ENCODE data around the gene DPY30. TPM values are rescaled to one million over a fixed set of nuclear protein-coding genes. Genes with fewer than 3 reads are reported as not detected.

The DPY30 gene
- total and polyA plus RNA-seq, 2 donors from 2014 or later, result 59.2 to 128 TPM

- intact Hi-C loops (cut with DNase I), result no loop called here
- FAIRE-seq (no peak), DNase-seq (no peak)
- H3K9ac ChIP-seq (ENCODE audit: low read length in 3 of 3), result no peak overlapping the region
- H3K27me3 ChIP-seq (ENCODE audit: control insufficient read depth, insufficient read depth, low read length), result no peaks in the 10 kb centered on the region
- no peaks in the 10 kb centered on the region for H3K9me3 ChIP-seq (ENCODE audit: control insufficient read depth in 2 of 3, insufficient read depth in 1 of 3, low read length in 3 of 3)
- H3K36me3 ChIP-seq (ENCODE audit: control insufficient read depth in 2 of 3, insufficient read depth in 3 of 3, low read length in 3 of 3), result no peaks in the 10 kb centered on the region
- H3K4me1 ChIP-seq (ENCODE audit: control insufficient read depth in 2 of 3, insufficient read depth in 2 of 3, low read depth in 1 of 3, low read length in 3 of 3), result no peaks in the 10 kb centered on the region
- TF ChIP-seq, protein P1, sequence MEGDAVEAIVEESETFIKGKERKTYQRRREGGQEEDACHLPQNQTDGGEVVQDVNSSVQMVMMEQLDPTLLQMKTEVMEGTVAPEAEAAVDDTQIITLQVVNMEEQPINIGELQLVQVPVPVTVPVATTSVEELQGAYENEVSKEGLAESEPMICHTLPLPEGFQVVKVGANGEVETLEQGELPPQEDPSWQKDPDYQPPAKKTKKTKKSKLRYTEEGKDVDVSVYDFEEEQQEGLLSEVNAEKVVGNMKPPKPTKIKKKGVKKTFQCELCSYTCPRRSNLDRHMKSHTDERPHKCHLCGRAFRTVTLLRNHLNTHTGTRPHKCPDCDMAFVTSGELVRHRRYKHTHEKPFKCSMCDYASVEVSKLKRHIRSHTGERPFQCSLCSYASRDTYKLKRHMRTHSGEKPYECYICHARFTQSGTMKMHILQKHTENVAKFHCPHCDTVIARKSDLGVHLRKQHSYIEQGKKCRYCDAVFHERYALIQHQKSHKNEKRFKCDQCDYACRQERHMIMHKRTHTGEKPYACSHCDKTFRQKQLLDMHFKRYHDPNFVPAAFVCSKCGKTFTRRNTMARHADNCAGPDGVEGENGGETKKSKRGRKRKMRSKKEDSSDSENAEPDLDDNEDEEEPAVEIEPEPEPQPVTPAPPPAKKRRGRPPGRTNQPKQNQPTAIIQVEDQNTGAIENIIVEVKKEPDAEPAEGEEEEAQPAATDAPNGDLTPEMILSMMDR (IDR thresholded peaks at IDR 0.05; ENCODE audit: borderline replicate concordance, extremely low read depth, insufficient read depth), result no peak
- no peak overlapping the region for H3K4me3 ChIP-seq (ENCODE audit: low read length in 3 of 3)
- no peak overlapping the region for H3K27ac ChIP-seq (ENCODE audit: low read depth in 2 of 2, low read length in 2 of 2)
Observed at GRCh38 chr2:31987454-31988220, 52.0 kb downstream of the DPY30 start.

- no peak for DNase-seq
- H3K9me3 ChIP-seq (ENCODE audit: control insufficient read depth in 2 of 3, insufficient read depth in 1 of 3, low read length in 3 of 3), result no peaks in the 10 kb centered on the region
Observed at GRCh38 chr2:31986906-31987305, 52.7 kb downstream of the DPY30 start.

GRCh38 chr2:31983762-31984467, 55.7 kb downstream of the DPY30 start:
- TF ChIP-seq, protein P1 (IDR thresholded peaks at IDR 0.05; ENCODE audit: borderline replicate concordance, extremely low read depth, insufficient read depth), result no peak
- Histone ChIP-seq H3K9ac (ENCODE audit: low read length in 3 of 3) (no peak overlapping the region), H3K4me1 (ENCODE audit: control insufficient read depth in 2 of 3, insufficient read depth in 2 of 3, low read depth in 1 of 3, low read length in 3 of 3) (no peaks in the 10 kb centered on the region), H3K36me3 (ENCODE audit: control insufficient read depth in 2 of 3, insufficient read depth in 3 of 3, low read length in 3 of 3) (no peaks in the 10 kb centered on the region), H3K27me3 (ENCODE audit: control insufficient read depth, insufficient read depth, low read length) (no peaks in the 10 kb centered on the region), H3K27ac (ENCODE audit: low read depth in 2 of 2, low read length in 2 of 2) (no peak overlapping the region), H3K9me3 (ENCODE audit: control insufficient read depth in 2 of 3, insufficient read depth in 1 of 3, low read length in 3 of 3) (no peaks in the 10 kb centered on the region), H3K4me3 (ENCODE audit: low read length in 3 of 3) (no peak overlapping the region)
- intact Hi-C loops (cut with DNase I), result no loop called here
- FAIRE-seq, result no peak
- DNase-seq, result no peak

More at GRCh38 chr2:31986906-31987305, 52.7 kb downstream of the DPY30 start:
- Histone ChIP-seq H3K36me3 (ENCODE audit: control insufficient read depth in 2 of 3, insufficient read depth in 3 of 3, low read length in 3 of 3) (no peaks in the 10 kb centered on the region), H3K9ac (ENCODE audit: low read length in 3 of 3) (no peak overlapping the region), H3K27me3 (ENCODE audit: control insufficient read depth, insufficient read depth, low read length) (no peaks in the 10 kb centered on the region), H3K4me3 (ENCODE audit: low read length in 3 of 3) (no peak overlapping the region), H3K27ac (ENCODE audit: low read depth in 2 of 2, low read length in 2 of 2) (no peak overlapping the region), H3K4me1 (ENCODE audit: control insufficient read depth in 2 of 3, insufficient read depth in 2 of 3, low read depth in 1 of 3, low read length in 3 of 3) (no peaks in the 10 kb centered on the region)
- intact Hi-C loops (cut with DNase I), result no loop called here
- FAIRE-seq, result no peak
- TF ChIP-seq, protein P1 (IDR thresholded peaks at IDR 0.05; ENCODE audit: borderline replicate concordance, extremely low read depth, insufficient read depth), result no peak

Data from kidney (tissue), 14 donors.